ENCODE data around the gene DBH.
"Not testable (repeated sequence)": the region's sequence is repeated elsewhere in the genome, so short reads cannot be mapped to it uniquely, and the experiment has no call there.

DBH gene

DNA sequence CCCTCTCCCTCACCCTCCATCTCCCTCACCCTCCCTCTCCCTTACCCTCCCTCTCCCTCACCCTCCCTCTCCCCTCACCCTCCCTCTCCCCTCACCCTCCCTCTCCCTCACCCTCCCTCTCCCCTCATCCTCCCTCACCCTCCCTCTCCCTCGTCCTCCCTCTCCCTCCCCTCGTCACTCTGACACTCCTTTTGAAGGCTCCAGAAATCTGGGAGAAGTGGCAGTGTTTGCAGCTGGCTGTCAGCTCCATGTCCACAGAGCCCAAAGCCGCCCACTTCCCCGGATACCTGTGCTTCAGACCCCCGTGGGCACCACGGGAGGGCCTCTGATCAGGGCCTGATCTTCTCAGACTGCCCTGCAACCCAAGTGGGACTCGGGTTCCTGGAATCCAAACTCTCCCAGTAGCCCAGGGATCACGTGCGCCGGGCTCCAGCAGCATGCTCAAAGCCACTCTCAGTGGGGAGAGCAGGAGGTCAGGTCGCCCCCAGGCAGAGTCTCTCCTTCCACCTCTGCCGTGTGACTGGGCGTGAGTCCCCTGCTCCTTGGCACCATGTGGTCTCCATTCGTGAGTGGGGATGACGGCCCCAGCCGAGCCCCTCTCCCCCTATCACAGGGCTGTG lies 33.1 kb downstream of the DBH start:
- no peak for DNase-seq

DNA sequence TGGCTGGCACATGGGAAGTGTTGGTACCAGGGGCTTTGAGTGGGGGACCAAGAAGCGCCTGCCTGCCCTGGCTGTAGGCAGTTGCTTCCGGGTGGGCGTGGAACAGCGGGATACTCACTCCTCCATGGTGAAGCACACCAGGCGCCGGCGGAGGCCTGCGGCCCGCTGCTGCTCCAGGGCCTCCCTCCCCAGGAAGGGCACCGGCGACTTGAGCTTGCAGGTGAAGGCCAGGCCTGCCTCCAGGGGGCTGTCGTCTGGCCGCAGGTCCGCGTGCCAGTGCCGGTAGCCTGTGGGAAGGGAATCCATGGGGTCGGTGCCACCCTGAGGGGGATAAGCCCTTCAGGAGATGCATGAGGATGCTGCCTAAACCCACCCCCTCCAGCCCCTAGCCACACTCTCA lies 34.3 kb downstream of the DBH start:
- no peak for DNase-seq

DNA sequence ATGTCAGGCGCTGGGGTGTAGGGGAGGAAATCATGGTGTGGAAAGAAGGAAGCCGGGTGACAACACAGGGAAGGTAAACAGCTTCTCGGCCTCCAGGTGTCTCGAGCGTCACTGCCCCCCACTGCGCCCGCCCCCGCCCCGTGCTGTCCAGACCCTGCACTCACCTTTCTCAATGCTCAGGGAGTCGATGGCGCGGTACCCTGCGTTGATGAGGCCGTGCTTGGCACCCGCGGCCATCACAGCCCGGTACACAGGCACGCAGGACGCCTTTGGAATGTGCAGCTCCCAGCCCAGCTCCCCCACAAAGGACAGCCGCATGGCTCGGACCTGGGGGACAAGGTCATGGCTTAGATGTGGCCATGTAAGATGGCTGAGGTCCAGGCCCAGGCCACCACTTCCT lies 35.2 kb downstream of the DBH start:
- DNase-seq, result no peak

DNA sequence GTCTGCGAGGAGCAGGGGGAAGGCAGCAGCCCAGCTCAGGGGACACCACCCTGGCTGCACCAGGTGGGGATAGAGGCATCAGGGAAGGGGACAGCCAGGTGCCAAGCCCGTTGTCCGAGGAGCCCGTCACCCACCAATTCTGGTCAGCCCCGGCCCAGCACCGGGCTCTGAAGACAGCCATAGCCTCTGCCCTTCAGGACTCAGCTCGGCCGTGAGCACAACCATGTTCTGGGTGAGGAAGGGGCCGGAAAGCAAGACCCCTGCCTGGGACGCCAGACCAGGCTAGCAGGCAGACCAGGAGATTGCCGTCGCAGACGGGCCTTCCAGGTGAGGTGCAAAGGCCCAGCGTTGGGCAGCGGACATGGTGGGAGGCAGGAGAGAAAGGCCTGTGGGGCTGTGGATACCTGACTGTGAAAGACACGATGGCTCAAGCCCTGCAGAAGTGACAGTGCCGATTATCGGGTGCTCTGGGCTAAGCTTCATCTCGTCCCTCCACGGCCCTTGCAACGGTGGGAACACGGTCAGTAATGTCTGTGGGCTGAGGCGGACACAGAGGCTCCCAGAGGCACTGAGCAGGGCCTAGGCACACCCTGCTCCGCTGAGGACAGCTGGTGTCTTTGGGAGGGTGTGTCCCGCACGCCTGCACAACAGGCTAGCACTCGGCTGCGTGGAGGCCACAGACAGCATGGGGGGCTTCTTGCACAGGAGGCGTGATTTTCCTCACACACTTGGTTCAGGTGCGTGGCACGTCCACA lies 36.5 kb downstream of the DBH start:
- DNase-seq, result no peak

DNA sequence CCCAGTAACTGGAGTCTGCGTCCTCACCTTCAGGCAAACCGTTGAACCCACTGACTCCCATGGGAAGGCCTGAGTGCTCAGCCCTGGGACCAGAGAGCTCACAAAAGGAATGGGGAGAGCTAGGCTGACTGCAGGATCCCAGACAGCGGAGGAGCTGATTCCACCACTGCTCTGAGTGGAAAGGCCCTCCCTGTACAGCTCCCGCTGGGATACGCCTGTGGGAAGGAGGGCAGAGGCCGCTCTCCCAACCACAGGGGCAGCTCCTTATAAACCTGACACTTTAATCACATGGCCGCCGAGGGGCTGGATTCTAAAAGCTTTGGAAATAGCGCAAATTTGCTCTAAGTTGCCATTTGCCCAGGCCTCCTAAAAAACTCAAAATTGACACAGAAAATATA lies 37.1 kb downstream of the DBH start:
- DNase-seq, result no peak

DNA sequence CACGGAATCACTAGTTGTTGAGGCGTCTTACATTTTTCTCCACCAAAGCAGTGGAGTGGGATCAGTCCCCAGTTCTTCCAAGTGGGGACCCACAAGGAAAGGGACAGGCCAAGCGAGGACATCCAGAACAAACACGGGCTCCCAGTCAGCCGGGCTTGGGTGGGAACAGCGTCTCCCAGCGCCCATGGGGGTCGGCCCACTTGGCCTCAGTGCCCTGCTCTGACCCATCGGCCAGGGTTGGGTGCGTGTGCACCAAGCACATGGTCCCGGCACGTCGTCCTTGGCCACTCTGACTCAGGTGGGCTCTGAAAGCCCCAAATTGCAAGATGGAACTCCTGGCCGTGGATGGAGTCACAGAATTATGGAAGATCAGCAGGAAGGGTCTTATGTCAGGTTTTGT lies 37.9 kb downstream of the DBH start:
- DNase-seq, result no peak

DNA sequence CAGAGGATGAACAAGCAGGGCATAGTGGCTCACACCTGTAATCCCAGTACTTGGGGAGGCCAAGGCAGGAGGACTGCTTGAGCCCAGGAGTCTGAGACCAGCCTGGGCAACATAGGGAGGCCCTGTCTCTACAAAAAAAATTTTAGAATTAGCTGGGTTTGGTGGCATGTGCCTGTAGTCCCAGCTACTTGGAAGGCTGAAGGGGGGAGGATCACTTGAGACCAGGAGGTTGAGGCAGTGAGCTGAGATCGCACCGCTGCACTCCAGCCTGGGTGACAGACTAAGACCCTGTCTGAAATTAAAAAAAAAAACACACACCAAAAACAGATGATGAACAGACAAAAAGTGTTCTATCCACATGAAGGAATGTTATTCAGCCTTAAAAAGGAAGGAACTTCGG lies 39.6 kb downstream of the DBH start:
- not testable (repeated sequence) for DNase-seq

DNA sequence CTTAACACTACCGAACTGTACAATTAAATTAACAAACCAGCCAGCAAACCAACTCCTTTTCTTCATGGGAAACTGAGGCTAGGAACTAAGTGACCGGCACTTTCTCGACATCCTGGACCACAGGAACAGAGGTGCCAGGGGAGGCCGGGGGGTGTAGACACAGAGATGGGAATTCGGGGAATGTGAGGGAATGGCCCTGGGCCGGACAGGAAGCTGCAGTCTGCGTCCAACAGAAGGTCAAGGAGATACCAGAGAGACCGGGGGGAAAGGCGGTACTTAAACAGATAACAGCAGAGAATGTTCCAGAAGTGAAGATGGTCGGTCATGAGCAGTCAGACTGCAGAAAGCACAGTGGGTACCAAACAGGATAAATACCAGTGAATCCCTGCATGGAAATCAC lies 40.3 kb downstream of the DBH start:
- DNase-seq, result no peak

DNA sequence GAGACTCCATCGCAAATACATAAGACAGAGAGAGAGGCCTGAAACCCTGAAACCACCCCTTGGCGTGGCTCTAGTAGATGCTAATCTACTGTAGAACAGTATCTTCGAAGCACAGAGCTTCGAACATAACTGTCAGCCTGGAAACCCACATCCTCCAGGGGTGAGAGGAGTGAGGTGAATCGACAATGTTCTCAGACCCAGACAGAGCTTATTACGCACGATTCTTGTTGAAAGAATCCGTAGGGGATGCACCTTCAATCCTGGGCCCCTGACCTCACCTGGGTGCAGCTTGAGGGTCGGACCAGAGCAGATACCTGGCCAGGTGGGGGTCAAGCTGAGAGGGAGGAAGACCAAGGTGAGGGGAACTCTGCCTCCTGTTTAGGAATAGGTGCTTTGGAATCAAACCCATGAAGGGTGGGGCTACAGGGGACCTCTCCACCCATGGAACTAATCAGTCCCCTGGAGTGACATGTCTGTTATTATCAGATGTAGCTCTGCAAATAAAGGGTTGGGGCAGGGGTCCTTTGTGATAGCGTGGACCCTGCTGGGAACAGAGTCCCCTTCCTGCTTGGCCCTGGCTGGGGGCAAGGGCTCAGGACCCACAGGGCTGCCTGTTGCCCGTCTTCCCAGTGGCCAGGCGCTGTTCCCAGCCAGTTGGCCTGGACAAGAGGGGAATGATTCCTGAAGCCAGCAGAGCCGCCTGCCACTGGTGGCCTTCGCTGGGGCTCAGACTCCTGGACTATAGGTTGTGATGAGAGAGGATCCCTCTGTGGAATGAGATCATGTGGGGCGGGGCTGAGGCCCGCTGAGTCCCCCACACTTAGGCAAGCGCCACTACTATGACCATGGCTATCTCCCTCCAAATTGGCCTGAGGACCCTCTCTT lies 41.2 kb downstream of the DBH start:
- no peak for DNase-seq

DNA sequence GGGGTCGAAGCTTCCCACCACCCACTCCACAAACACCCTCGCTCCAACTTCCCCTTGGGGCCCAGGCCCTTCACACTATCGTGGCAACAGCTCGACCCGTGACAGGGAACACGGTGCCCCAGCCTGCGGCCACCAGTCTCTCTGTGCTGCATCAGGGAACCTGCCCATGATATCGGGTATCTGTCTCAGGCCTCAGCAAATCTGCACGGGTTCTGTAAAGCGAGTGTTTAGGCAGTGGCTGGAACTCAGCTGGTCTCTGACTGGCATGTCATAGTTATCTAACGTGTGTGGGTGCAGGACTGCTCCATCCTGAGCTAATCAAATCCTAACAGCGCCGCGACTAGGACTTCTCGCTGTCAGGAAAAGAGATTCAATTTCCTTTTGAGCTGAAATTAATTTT lies 42.9 kb downstream of the DBH start:
- no peak for DNase-seq

DNA sequence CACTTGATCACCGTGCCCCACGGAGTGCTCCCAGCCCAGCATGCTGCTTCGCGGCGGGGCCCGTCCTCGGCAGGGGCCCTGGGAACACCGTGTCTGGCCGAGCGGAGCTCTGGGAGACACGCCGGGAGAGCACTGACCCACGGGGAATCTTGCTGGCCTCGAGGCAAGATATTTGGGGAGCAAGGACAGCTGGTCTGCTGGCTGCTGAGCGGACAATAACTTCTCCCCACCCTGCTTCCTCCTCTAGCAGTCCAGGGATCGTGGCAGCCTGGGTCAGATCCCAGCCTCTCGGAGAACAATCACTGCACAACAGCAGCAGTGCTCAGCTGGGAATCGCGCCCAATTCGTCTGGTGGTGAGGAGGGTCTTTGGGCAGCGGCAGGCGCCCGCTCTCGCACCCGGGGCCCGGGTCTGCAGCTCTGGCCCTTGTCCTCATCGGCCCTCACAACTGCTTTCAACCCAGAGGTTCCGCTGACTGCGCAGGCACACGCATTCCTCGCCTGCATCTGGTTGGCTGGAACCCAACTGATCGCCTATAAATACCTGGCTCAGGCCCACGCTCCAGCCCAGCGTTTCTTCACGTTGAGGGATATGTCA lies 43.4 kb downstream of the DBH start:
- DNase-seq, result no peak

DNA sequence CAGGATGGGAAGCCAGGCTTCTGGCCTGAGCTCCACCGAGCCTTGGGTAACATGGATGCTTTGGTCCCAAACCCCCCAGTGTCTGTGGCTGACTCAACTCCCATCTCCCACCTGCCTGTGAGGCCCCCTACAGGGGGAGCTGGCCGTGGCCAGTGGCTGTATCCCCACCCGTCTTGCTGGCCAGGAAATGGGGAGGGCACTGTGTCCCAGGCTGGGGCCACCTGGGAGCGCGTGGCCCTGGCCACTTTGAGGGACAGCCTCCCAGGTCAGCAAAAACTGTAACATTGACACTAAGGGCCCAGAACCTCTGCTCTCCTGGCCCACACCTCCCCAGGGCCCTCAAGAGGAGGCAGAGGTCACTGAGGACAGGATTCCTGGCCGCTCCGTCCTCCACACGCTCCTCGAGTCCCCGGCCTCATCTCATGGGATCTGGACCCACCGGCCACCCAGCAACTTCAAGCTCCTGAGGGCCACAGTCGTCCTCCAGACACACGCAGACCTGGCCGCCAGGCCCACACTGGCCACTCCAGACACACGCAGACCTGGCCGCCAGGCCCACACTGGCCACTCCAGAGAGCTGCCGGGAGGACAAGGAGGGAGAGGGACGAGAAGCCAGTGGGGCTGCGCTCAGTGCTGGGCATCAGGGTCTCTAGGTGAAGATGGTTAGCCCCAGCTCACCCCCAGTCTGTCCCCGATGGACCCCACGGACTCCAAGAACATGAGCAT lies 44.2 kb downstream of the DBH start:
- DNase-seq, result no peak

DNA sequence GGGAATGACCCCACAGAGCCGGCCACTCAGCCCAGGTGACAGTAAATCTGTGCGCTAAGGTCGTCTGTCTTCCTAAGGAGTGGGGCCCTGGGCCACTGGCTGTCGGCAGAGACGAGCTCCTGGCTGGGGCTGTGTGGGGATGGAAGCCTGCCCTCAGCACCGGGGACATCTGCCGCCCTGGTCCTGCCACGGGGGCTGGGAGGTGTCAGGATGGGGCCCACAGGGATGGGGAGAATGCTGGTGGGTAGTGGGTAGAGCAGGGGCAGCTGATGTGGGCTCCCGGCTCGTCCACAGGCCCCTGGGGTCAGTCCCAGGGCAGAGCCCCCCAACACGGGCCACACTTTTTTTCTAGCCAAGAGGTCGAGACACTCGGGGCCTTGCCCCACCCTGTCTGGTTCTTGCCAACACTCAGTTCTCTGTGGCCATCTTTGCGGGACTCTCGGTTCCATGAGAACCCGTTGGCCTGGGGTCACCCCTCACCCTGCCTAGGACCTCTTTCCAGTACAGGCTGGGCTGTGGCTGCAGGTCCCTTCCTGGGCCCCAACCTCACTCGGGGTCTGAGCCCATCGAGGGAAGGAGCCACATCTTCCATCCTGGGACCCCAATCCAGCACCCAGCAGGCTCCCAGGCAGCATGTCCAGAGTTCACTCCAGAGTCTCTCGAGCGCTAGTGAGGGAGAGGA lies 45.0 kb downstream of the DBH start:
- DNase-seq, result no peak

DNA sequence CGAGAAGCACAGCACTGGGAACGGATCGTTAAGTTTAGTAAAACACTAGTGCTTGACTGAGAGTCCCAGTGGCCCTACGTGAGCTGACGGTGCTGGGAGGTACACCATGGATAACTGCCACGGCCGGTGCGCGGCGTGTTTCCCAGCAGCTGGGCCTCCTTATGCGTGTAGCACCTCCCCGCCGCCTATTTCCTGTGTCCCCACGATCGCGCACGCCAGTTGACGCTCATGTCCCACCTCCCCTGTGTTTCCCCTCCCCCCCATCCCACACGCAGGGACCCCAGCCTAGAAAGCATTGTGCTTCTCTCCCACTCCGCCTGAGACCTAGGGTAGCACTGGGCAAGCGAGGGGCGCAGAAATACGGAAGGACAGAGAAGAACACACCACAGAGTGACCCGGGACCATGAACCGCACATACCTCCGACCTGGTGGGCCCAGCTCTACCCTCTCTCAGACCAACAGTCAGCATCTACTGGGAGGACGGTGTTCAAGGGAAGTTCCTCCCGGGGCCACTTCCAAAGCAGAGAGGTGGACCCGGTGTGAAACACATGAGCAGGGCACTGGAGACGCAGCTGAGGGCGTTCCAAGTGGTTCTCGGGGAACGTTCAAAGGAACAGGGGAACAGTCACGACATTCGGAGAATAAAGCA lies 45.6 kb downstream of the DBH start:
- DNase-seq, result no peak

DNA sequence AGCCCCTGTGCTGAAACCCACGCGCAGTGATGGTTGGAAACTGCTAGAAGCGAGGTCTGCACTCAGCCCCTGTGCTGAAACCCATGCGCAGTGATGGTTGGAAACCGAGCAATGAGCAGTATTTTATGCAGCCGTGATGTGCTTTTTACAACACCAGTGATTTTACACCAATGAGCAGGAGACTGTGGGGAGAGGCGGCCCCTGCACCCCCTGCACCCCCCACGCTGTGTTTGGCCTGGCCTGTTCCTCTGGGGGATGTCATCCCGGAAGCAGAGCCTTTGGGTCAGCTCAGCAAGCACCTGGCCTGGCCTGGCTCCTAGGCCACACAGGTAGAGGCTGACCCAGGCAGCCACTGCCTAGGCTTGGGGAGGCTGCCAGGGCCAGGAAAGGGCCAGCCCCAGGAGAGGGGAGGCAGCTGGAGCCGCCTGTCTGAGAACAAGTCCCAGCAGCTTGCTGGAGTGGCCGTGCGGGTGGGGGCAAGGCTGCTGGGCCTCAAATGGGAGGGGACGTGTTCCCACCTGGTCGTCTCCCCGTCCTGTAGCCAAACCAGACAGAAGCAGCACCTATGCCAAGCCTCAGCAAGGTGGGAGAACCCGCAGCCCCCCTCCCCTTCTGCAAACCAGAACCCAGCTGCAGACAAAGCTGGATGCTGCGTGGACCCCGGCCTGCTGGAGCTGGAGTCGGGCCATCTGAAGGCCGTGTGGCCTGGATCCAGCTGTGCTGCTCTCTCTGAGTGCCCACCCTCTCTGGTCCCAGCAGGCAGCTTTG lies 46.8 kb downstream of the DBH start:
- DNase-seq, result no peak

DNA sequence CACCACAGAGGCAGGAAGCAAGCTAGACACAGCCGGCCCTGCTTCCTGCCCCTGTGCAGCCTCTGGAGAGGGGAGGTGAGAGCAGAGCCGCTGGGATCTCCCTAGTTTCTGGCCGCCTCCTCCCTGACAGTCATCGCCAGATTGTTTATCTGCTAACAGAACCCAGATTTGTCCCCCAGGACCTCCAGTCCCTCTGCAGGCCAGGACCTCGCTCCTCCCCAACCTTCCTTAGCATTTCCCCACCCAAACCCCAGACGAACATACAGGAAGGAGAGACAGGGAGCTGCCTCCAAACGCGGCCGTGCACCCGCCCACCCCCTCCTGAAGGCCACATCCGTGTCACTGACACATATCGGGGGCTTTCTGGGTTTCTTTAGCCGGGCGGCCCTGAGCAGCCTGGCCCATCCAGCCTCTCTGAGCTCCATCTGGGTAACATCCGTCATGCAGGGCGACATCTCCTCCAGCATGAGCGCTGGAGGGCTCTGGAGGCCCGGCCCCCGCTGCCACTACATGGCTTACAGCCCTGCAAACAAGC lies 47.5 kb downstream of the DBH start:
- DNase-seq, result no peak

DNA sequence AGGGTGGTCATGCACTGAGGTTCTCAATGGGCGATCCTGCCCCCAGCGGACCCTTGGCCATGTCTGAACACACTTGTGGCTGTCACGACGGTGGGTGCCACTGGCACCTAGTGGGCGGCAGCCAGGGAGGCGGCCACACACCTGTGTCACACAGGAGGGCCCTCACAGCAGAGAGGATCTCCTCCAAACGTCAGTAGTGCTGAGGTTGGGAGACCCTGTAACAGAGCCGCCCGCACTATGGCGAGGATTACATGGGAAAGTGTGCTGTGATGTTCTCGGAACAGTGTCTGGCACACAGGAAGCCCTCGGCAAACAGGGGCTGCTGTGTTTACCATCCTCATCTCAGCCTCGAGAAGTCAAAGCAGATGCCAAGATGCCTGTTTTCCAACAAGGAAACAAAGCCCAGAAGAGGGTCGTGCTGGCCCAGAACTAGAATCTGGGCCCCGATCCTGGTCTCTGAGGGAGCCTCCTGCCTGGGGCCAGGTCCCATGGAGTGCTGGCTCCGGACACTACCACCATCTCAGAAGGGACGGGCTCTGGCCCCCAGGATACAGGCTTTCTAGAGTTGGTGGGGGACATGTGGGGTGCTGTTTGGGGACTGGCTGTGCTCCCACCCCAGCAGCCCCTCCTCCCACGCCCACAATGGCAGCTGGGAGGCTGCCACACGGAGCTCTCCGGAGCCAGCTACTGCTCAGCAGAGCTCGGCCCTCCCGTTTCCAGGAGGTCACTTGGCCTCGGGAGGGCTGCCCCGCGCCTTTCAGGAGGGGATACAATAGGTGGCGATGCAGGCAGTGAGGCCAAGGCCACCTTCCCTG lies 48.2 kb downstream of the DBH start:
- no peak for DNase-seq

DNA sequence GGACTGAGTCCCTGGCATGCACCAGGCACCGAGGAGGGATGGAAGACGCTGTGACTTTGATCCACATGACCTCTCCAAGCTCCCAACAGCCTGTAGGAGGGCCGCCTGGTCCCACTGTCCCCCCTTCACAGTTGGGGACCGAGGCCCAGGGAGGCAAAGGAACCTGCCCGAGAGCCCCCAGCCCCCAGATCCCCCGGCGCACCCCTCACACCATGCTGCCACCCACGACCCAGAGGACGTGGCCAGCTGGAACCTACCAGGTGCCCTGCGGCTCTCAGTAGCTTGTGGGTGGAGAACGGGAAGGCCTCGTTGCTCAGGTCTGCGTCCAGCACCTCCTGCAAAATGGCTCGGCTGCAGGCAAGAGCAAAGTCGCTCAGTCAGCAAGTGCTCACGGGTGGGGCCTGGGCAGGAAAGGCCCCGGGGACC lies 48.8 kb downstream of the DBH start:
- no peak for DNase-seq

Data from DMS53 (cell line).